ENCODE measurements around the gene SVIL. TPM values are rescaled to one million over a fixed set of nuclear protein-coding genes. Genes with fewer than 3 reads are reported as not detected.
A peak's percentile ranks its signal among the peaks of the same experiment; 100 is the strongest.
"Not testable (repeated sequence)": the region's sequence is repeated elsewhere in the genome, so short reads cannot be mapped to it uniquely, and the experiment has no call there.

The SVIL gene
- total RNA-seq, 3 donors from 2014 or later, result 25.8 to 69.5 (median 60.6) TPM

DNA sequence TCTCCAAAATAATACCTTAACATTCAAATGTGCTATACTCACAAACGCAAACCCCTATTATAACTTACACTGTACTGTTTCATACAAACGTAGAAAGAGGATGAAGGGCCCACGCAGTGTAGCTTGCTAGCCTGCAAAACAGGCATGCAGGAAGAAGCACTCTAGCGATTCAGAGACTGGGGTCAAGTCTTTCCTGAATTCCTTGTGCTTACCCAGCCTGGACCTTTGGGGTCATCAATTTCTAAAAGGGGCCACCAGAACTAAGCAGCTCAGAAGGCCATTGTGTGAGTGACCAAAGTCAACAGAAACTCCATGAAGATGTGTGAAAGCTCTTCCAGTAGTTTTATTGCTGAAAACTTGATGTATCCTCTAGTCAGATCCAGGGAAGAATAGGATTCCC lies 111.9 kb downstream of the SVIL start:
- no peak overlapping the region for H3K4me3 ChIP-seq
- peak overlapping the region; percentile 7 to 86 for H3K27ac ChIP-seq
- H3K36me3 ChIP-seq, result peaks cover 5% of the 10 kb centered on the region
- no peaks in the 10 kb centered on the region for H3K27me3 ChIP-seq
- H3K9me3 ChIP-seq, result no peaks in the 10 kb centered on the region
- TF ChIP-seq POLR2AphosphoS5 (IDR thresholded peaks at IDR 0.05), result no peak
- TF ChIP-seq, protein P1, sequence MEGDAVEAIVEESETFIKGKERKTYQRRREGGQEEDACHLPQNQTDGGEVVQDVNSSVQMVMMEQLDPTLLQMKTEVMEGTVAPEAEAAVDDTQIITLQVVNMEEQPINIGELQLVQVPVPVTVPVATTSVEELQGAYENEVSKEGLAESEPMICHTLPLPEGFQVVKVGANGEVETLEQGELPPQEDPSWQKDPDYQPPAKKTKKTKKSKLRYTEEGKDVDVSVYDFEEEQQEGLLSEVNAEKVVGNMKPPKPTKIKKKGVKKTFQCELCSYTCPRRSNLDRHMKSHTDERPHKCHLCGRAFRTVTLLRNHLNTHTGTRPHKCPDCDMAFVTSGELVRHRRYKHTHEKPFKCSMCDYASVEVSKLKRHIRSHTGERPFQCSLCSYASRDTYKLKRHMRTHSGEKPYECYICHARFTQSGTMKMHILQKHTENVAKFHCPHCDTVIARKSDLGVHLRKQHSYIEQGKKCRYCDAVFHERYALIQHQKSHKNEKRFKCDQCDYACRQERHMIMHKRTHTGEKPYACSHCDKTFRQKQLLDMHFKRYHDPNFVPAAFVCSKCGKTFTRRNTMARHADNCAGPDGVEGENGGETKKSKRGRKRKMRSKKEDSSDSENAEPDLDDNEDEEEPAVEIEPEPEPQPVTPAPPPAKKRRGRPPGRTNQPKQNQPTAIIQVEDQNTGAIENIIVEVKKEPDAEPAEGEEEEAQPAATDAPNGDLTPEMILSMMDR (IDR thresholded peaks at IDR 0.05), result no peak
- intact Hi-C loops (cut with DNase I; ENCODE audit: low total_unique reads), result no loop called here
- H3K4me1 ChIP-seq, result no peaks in the 10 kb centered on the region
- DNase-seq (ENCODE audit: low spot score in 2 of 2), result no peak

DNA sequence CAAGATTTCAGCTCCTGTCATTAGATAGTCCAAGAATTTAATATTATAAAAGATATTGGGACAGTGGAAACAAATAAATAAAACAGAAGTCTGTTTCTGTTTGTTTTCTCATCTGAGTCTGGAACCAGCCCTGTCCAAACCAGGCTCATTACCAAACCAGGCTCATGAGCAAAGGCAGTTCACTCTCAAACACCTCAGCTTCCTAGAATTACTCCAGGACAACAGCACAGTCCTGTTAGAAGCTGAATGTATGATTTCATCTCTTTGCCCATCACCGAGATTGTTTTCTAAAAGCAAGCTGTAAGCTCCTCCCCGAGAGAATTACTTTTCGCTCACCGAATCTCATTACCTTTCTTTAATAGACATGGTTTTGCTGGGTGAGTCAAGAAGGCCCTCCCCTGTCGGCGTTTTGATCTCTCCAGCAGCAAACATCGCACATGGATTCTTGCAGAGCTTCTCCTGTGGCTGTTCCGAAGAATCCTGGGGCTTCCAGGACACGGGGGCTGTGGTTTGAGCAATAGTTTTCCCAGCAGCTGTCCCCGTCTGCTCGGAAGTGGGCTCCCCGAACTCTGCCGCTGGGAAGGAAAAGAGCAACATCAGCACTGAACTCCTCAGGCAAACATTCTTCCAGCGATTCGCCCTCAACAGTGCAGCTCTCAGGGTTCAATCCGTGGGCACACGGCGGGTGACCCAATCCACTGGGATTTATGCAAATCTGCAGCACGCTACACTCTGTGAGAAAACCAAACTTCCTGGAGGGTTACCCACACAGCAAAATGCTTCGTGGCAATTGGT lies 112.5 kb downstream of the SVIL start:
- peak overlapping the region; percentile 7 to 86 for H3K27ac ChIP-seq
- no peaks in the 10 kb centered on the region for H3K4me1 ChIP-seq
- peaks cover 5% of the 10 kb centered on the region for H3K36me3 ChIP-seq
- H3K4me3 ChIP-seq, result peak overlapping the region in 1 of 3 donors; percentile 44
- intact Hi-C loops (cut with DNase I; ENCODE audit: low total_unique reads), result no loop called here
- H3K9me3 ChIP-seq, result no peaks in the 10 kb centered on the region
- no peak for DNase-seq (ENCODE audit: low spot score in 2 of 2)
- no peaks in the 10 kb centered on the region for H3K27me3 ChIP-seq
- TF ChIP-seq, protein P1 (IDR thresholded peaks at IDR 0.05), result no peak
- TF ChIP-seq POLR2A (IDR thresholded peaks at IDR 0.05) (no peak), POLR2AphosphoS5 (IDR thresholded peaks at IDR 0.05) (no peak)

- Histone ChIP-seq H3K4me3 (no peak overlapping the region), H3K27ac (no peak overlapping the region), H3K4me1 (no peaks in the 10 kb centered on the region), H3K9me3 (no peaks in the 10 kb centered on the region), H3K36me3 (peaks cover 5% of the 10 kb centered on the region), H3K27me3 (no peaks in the 10 kb centered on the region)
- no peak for DNase-seq (ENCODE audit: low spot score in 2 of 2)
- TF ChIP-seq POLR2A (IDR thresholded peaks at IDR 0.05) (no peak), POLR2AphosphoS5 (IDR thresholded peaks at IDR 0.05) (no peak)
- TF ChIP-seq, protein P1 (IDR thresholded peaks at IDR 0.05), result no peak
- intact Hi-C loops (cut with DNase I; ENCODE audit: low total_unique reads), result no loop called here
Measured at GRCh38 chr10:29519659-29520058, 115.1 kb downstream of the SVIL start.

DNA sequence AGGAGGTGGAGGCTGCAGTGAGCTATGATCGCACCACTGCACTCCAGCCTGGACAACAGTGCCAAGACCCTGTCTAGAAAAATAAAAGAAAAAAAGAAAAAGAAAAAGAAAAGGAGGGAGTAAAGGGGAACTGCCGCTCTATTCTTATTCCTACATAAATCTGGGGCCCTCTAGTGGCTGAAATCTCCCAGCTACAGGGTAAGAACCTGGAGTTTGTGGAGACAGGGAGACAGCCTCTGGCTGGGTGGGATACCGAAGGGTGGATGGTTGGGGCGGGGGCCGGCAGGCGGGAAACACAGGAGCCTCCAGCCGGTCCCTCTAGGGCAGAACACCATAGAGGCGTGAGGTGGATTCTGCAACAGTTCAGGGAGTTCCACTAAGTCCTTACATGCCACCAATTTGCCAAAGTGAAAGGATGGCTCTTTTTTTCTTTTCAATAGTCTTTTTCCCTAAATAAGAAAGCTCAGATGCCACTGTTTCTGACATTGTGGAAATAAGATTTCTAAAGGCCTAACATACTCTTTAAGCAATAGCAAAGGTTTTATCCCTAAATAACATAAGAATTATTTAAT lies 117.3 kb downstream of the SVIL start:
- Histone ChIP-seq H3K4me3 (no peak overlapping the region), H3K9me3 (no peaks in the 10 kb centered on the region), H3K27me3 (no peaks in the 10 kb centered on the region), H3K4me1 (no peaks in the 10 kb centered on the region), H3K27ac (no peak overlapping the region), H3K36me3 (no peaks in the 10 kb centered on the region)
- DNase-seq (ENCODE audit: low spot score in 2 of 2), result no peak
- TF ChIP-seq POLR2A (IDR thresholded peaks at IDR 0.05) (no peak), POLR2AphosphoS5 (IDR thresholded peaks at IDR 0.05) (no peak)
- TF ChIP-seq, protein P1 (IDR thresholded peaks at IDR 0.05), result peak in 1 of 3 donors; percentile 16
- intact Hi-C loops (cut with DNase I; ENCODE audit: low total_unique reads), result no loop called here

- H3K27ac ChIP-seq; H3K4me1 ChIP-seq; H3K4me3 ChIP-seq; H3K9me3 ChIP-seq; intact Hi-C loops (cut with DNase I; ENCODE audit: low total_unique reads); DNase-seq (ENCODE audit: low spot score in 2 of 2); H3K27me3 ChIP-seq; H3K36me3 ChIP-seq: not testable (repeated sequence)
Measured at GRCh38 chr10:29516309-29516932, 118.3 kb downstream of the SVIL start.

- H3K9me3 ChIP-seq; intact Hi-C loops (cut with DNase I; ENCODE audit: low total_unique reads); H3K4me3 ChIP-seq; H3K27ac ChIP-seq; DNase-seq (ENCODE audit: low spot score in 2 of 2); H3K36me3 ChIP-seq; H3K27me3 ChIP-seq; H3K4me1 ChIP-seq: not testable (repeated sequence)
Measured at GRCh38 chr10:29515879-29516278, 118.9 kb downstream of the SVIL start.

- intact Hi-C loops (cut with DNase I; ENCODE audit: low total_unique reads); H3K4me1 ChIP-seq; H3K4me3 ChIP-seq; H3K27me3 ChIP-seq; H3K27ac ChIP-seq; H3K9me3 ChIP-seq; DNase-seq (ENCODE audit: low spot score in 2 of 2); H3K36me3 ChIP-seq: not testable (repeated sequence)
Measured at GRCh38 chr10:29515104-29515503, 119.7 kb downstream of the SVIL start.
